GM13977 (cell line): Measurements from ENCODE around the gene GNGT2.
A peak's percentile ranks its signal among the peaks of the same experiment; 100 is the strongest.
"Not testable (repeated sequence)": the region's sequence is repeated elsewhere in the genome, so short reads cannot be mapped to it uniquely, and the experiment has no call there.

ENCODE experiments used
- DNase-seq: peaks from one replicate; pipeline ENCODE4 v3.0.0; 2012; ENCODE audit warnings: low spot score
- CTCF ChIP-seq: IDR thresholded peaks from 2 replicates; pipeline ENCODE4 v1.5.1; 2012; ENCODE audit warnings: mild to moderate bottlenecking, control low read depth; ENCODE audit not compliant: insufficient read depth; ENCODE audit errors: extremely low read depth, missing control alignments
- in situ Hi-C: fragments of 300-500 bp; cut with MboI; formaldehyde crosslinking; loops from one replicate; pipeline ENCODE4 v1.12.0; 2022; ENCODE audit warnings: low sequenced_read_pairs, low pct_unique_long_range_greater_than_20kb, mixed read lengths, inconsistent platforms; ENCODE audit not compliant: unreplicated experiment

GNGT2 gene

GRCh38 chr17:49183801-49184200 lies 26.6 kb downstream of the GNGT2 start:
- TF ChIP-seq CTCF, result no peak
- in situ Hi-C loops, result no loop called here
- DNase-seq, result no peak

GRCh38 chr17:49183341-49183740 lies 27.0 kb downstream of the GNGT2 start:
- in situ Hi-C loops, result no loop called here
- DNase-seq, result no peak
- TF ChIP-seq CTCF, result no peak

DNA sequence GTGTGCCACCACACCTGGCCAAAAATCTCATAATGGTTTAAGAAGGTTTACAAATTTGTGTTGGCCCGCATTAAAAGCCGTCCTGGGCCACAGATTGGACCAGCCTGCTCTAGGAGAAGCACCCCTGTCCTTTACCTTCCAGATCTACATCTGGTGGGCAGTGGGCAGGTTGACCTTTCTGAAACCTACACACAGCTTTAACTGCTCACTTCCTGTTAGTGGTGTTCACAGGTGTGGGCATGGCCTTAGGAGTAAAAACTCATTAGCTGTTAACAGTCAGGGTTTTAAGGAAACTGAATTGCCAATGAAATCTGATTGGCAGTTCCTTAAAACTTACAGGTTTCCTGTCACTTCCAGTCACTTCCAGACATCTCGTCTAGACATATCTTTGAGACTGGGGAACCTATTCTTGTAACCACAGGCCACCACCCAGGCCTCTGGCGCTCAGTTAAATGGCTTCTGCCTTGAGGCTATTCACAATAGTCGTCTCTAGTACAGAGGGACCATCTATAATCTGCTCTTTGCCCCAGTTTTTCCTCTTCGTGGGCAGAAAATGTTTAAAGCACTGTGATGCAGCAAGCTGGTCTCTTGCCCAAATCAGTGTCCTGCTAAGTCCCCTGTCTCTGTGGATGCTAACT lies 29.3 kb downstream of the GNGT2 start:
- DNase-seq, result no peak
- in situ Hi-C loops, result no loop called here
- TF ChIP-seq CTCF, result no peak

DNA sequence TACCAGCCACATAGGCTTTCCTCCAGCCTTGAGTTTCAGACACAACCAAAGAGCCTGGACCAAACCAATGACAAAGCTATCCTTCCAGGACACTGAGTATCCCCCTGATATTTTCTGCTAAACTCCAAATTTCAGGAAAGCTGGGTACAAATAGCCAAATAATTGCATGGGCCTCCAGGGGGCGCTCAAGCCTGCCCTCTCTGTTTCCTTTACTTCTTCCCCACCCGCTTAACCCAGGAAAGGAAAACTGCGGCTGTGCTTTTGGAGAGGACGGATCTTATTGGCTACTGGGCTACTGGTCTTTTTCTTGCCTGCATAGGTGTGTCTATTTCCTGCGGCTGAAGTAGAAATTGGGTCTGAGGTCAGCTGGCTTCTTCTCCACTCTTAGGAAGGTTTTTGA lies 30.1 kb downstream of the GNGT2 start:
- peak; percentile 58 for DNase-seq
- peak; percentile 82 for TF ChIP-seq CTCF
- in situ Hi-C loops, result no loop called here

DNA sequence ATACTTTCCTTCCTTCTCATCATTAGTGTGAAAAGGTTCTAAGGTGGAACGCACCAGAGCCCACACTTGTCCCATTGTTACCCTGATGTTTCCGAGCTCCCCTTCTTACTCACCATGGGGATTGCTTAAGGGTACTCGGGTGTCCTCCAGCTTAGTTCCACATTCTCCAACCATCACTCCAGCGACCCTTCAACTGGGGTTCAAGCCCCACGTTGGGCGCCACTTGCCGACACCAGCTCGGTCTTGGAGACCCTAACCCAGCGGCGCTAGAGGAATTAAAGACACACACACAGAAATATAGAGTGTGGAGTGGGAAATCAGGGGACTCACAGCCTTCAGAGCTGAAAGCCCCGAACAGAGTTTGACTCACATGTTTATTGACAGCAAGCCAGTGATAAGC lies 34.4 kb downstream of the GNGT2 start:
- in situ Hi-C loops, DNase-seq: not testable (repeated sequence)

GRCh38 chr17:49170711-49171110 lies 39.7 kb downstream of the GNGT2 start:
- DNase-seq, in situ Hi-C loops: not testable (repeated sequence)

- TF ChIP-seq CTCF, result no peak
- in situ Hi-C loops, result no loop called here
- DNase-seq, result no peak
These were observed 40.2 kb downstream of the GNGT2 start for GRCh38 chr17:49170216-49170615.

DNA sequence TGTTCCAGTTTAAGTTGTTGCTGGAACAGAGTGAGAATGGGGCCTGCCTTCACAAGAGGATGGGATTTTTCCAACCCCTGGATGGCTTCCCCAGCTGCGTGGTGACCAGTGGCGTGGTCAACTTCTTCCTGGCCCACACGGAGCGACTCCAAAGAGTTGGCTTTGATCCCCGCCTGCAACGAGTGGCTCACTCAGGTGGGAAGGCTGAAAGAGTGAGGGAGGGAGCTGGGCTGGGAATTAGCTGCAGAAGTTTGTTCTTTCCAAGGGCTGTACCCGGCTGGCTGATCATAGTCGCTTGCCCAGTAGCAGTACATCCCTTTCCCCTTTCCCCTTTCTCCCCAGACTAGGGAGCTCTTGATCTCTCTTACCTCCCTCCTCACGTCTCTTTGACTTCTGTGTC lies 41.7 kb downstream of the GNGT2 start:
- in situ Hi-C loops, result no loop called here
- no peak for TF ChIP-seq CTCF
- DNase-seq, result no peak
